GM23338 (cell line): ENCODE data around the gene B3GNT3. TPM values are rescaled to one million over a fixed set of nuclear protein-coding genes. Genes with fewer than 3 reads are reported as not detected.

Experiments used
- ATAC-seq: fragments of 200-7000 bp; cut with Tn5 transposase; 3 replicates; pipeline ENCODE4 v1.9.1; 2020
- DNase-seq: peaks from one replicate; pipeline ENCODE4 v3.0.0-alpha.2; 2015; ENCODE audit warnings: low spot score
- H2AFZ ChIP-seq: fragments of 200-600 bp; sonication (generic); 2 replicates; pipeline ENCODE4 v1.8.0; 2016; ENCODE audit warnings: antibody characterized with exemption, mild to moderate bottlenecking, moderate library complexity
- H3F3A ChIP-seq: fragments of 200-600 bp; sonication (generic); replicated peaks from 2 replicates; pipeline ENCODE4 v1.8.0; 2017; ENCODE audit warnings: antibody characterized with exemption, mixed run types, low read depth
- H3K27ac ChIP-seq: fragments of 200-600 bp; sonication (generic); 2 replicates; pipeline ENCODE4 v1.6.1; 2016; ENCODE audit warnings: low read depth
- H3K27me3 ChIP-seq: fragments of 200-600 bp; sonication (generic); 2 replicates; pipeline ENCODE4 v1.8.0; 2016; ENCODE audit warnings: mild to moderate bottlenecking, mixed run types, moderate library complexity; ENCODE audit not compliant: insufficient read depth
- H3K36me3 ChIP-seq: fragments of 200-600 bp; sonication (generic); 2 replicates; pipeline ENCODE4 v1.8.0; 2016; ENCODE audit warnings: mild to moderate bottlenecking; ENCODE audit not compliant: insufficient read depth
- H3K4me1 ChIP-seq: fragments of 200-600 bp; sonication (generic); 2 replicates; pipeline ENCODE4 v1.8.0; 2016; ENCODE audit warnings: mild to moderate bottlenecking, moderate library complexity; ENCODE audit not compliant: insufficient read depth
- H3K4me2 ChIP-seq: fragments of 200-600 bp; sonication (generic); 2 replicates; pipeline ENCODE4 v1.7.1; 2017; ENCODE audit warnings: mixed run types
- H3K4me3 ChIP-seq: fragments of 200-600 bp; sonication (generic); 2 replicates; pipeline ENCODE4 v1.6.1; 2016; ENCODE audit warnings: mixed run types
- H3K79me2 ChIP-seq: fragments of 200-600 bp; sonication (generic); replicated peaks from 2 replicates; pipeline ENCODE4 v1.8.0; 2017; ENCODE audit warnings: mild to moderate bottlenecking; ENCODE audit not compliant: insufficient read depth
- H3K9me2 ChIP-seq: fragments of 200-600 bp; sonication (generic); 2 replicates; pipeline ENCODE4 v1.8.0; 2017; ENCODE audit not compliant: insufficient read depth
- H4K20me1 ChIP-seq: fragments of 200-600 bp; sonication (generic); replicated peaks from 2 replicates; pipeline ENCODE4 v1.8.0; 2017; ENCODE audit warnings: mild to moderate bottlenecking; ENCODE audit not compliant: insufficient read depth
- H3K27ac Mint-ChIP-seq: 2 replicates; pipeline ENCODE4 v1.8.0; 2020; ENCODE audit warnings: inconsistent platforms, mild to moderate bottlenecking, moderate library complexity, mixed read lengths
- H3K27me3 Mint-ChIP-seq: 3 replicates; pipeline ENCODE4 v1.8.0; 2022; ENCODE audit warnings: low read depth, mild to moderate bottlenecking, moderate library complexity, mixed read lengths, inconsistent platforms; ENCODE audit not compliant: insufficient read depth, poor library complexity
- H3K36me3 Mint-ChIP-seq: 3 replicates; pipeline ENCODE4 v1.8.0; 2021; ENCODE audit warnings: low read depth, mild to moderate bottlenecking, inconsistent platforms, moderate library complexity, mixed read lengths
- H3K4me1 Mint-ChIP-seq: 3 replicates; pipeline ENCODE4 v1.8.0; 2020; ENCODE audit warnings: mild to moderate bottlenecking, inconsistent platforms, mixed read lengths
- H3K4me3 Mint-ChIP-seq: 3 replicates; pipeline ENCODE4 v1.8.0; 2021; ENCODE audit warnings: moderate library complexity, mild to moderate bottlenecking, inconsistent platforms, mixed read lengths
- H3K9me3 Mint-ChIP-seq: 3 replicates; pipeline ENCODE4 v1.8.0; 2020; ENCODE audit warnings: moderate library complexity, mild to moderate bottlenecking, inconsistent platforms, mixed read lengths
- CREB1 ChIP-seq: fragments of 250-450 bp; sonication (Bioruptor Pico); IDR thresholded peaks from 2 replicates; pipeline ENCODE4 v1.5.0; 2020; ENCODE audit warnings: low read depth, mild to moderate bottlenecking, moderate library complexity
- EZH2 ChIP-seq: fragments of 200-600 bp; sonication (generic); IDR thresholded peaks from one replicate; pipeline ENCODE4 v1.8.0; 2017; ENCODE audit warnings: antibody characterized with exemption, mild to moderate bottlenecking, low read depth; ENCODE audit not compliant: unreplicated experiment
- EZH2phosphoT487 ChIP-seq: fragments of 200-600 bp; sonication (generic); IDR thresholded peaks from one replicate; pipeline ENCODE4 v1.8.1; 2018; ENCODE audit warnings: antibody characterized with exemption; ENCODE audit not compliant: unreplicated experiment
- JUNB ChIP-seq: IDR thresholded peaks from one replicate; pipeline ENCODE4 v1.6.1; 2016; ENCODE audit warnings: antibody characterized with exemption; ENCODE audit not compliant: unreplicated experiment
- NANOG ChIP-seq: IDR thresholded peaks from 2 replicates; pipeline ENCODE4 v1.6.1; 2016; ENCODE audit warnings: antibody characterized with exemption, borderline replicate concordance
- POLR2AphosphoS5 ChIP-seq: IDR thresholded peaks from 2 replicates; pipeline ENCODE4 v1.6.1; 2016; ENCODE audit warnings: antibody characterized with exemption, low read depth
- STAT1 ChIP-seq: IDR thresholded peaks from one replicate; pipeline ENCODE4 v1.6.1; 2016; ENCODE audit warnings: antibody characterized with exemption; ENCODE audit not compliant: unreplicated experiment
- ZNF114 ChIP-seq: fragments of 250-450 bp; sonication (Bioruptor Pico); IDR thresholded peaks from 2 replicates; pipeline ENCODE4 v1.5.0; 2020; ENCODE audit warnings: mild to moderate bottlenecking, moderate library complexity
- ZNF331 ChIP-seq: fragments of 250-450 bp; sonication (Bioruptor Pico); IDR thresholded peaks from 2 replicates; pipeline ENCODE4 v1.5.0; 2020; ENCODE audit warnings: low read depth, mild to moderate bottlenecking, moderate library complexity
- ZNF462 ChIP-seq: fragments of 250-450 bp; sonication (Bioruptor Pico); IDR thresholded peaks from 2 replicates; pipeline ENCODE4 v1.5.0; 2020; ENCODE audit warnings: mild to moderate bottlenecking, moderate library complexity
- polyA plus RNA-seq: library from polyadenylated mRNA; unstranded; fragments of >200 nt; fragmentation: Nextera tagmentation; extraction: Ambion mirVana; gene quantifications from 2 replicates; pipeline ENCODE4 v1.2.1, GENCODE V29; 2016
- total RNA-seq: library from RNA; depleted of rRNA; stranded (reverse); fragments of >200 nt; shearing (Covaris generic); gene quantifications from 2 replicates; pipeline ENCODE4 v1.2.3, GENCODE V29; 2014
- TF ChIP-seq, protein P1 (sequence below): IDR thresholded peaks from 2 replicates; pipeline ENCODE4 v1.6.1; 2016; ENCODE audit warnings: antibody characterized with exemption
- TF ChIP-seq, protein P2 (sequence below): IDR thresholded peaks from one replicate; pipeline ENCODE4 v1.6.1; 2018; ENCODE audit warnings: antibody characterized with exemption; ENCODE audit not compliant: unreplicated experiment
- TF ChIP-seq, protein P3 (sequence below), 2 experiments: fragments of 200-600 bp in 1 of 2; sonication (generic) in 1 of 2; conservative IDR thresholded peaks; 2 replicates each; pipeline versions ENCODE4 v1.5.1 to v1.6.1; 2016 to 2017; ENCODE audit warnings: antibody characterized with exemption in 2 of 2, low read depth in 2 of 2, mild to moderate bottlenecking in 2 of 2, moderate library complexity in 1 of 2

The B3GNT3 gene
- total and polyA plus RNA-seq, 2 experiments from 2014 or later, result 0.99 to 1.9 TPM

DNA sequence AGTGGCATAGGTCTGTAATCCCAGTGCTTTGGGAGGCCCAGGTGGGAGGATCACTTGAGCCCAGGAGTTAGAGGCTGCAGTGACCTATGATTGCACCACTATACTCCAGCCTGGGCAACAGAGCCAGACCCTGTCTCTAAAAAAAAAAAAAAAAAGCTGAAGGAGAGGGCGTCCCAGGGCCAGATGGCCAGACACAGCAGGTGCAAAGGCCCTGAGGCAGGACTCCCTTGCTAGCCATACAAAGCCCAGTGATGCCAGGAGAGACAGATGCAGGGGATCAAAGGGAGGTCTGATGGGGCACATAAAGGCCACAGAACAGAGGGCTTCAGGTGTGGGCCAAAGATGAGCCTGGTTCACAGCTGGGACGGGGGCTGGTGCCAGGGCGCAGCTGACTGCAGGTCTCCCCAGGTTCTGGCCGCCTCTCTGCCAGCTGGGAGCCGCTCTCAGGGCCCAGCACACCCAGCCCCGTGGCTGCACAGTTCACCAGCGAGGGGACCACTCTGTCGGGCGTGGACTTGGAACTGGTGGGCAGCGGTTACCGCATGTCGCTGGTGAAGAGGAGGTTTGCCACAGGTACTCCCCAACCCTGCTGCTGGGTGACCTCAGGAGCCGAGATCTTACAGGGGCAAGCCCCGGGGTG, 7.5 kb upstream of the B3GNT3 start:
- no peak overlapping the region for H3K27ac Mint-ChIP-seq
- Histone ChIP-seq H3F3A (0 out of 2 replicates have a peak, but pooled peaks cover 5% of the 10 kb centered on the region), H3K27ac (no peak overlapping the region), H3K4me2 (no peak overlapping the region), H4K20me1 (no peaks in the 10 kb centered on the region; the same call in 1 of the 2 replicates), H3K27me3 (no peaks in the 10 kb centered on the region), H3K4me1 (no peaks in the 10 kb centered on the region), H3K79me2 (no peaks in the 10 kb centered on the region), H3K36me3 (no peaks in the 10 kb centered on the region; the same call in 1 of the 2 replicates), H3K9me2 (no peaks in the 10 kb centered on the region), H3K4me3 (no peak overlapping the region), H2AFZ (no peak overlapping the region)
- no peak for DNase-seq
- no peak for ATAC-seq
- H3K4me1 Mint-ChIP-seq, result peaks cover 15% of the 10 kb centered on the region
- H3K4me3 Mint-ChIP-seq, result no peak overlapping the region
- H3K9me3 Mint-ChIP-seq, result no peaks in the 10 kb centered on the region
- H3K36me3 Mint-ChIP-seq, result peaks cover 15% of the 10 kb centered on the region
- peaks cover 5% of the 10 kb centered on the region for H3K27me3 Mint-ChIP-seq
- TF ChIP-seq CREB1 (CRISPR knock-in tag), result no peak
- no peak for TF ChIP-seq EZH2
- TF ChIP-seq NANOG, result no peak
- no peak for TF ChIP-seq STAT1
- TF ChIP-seq, protein P1, sequence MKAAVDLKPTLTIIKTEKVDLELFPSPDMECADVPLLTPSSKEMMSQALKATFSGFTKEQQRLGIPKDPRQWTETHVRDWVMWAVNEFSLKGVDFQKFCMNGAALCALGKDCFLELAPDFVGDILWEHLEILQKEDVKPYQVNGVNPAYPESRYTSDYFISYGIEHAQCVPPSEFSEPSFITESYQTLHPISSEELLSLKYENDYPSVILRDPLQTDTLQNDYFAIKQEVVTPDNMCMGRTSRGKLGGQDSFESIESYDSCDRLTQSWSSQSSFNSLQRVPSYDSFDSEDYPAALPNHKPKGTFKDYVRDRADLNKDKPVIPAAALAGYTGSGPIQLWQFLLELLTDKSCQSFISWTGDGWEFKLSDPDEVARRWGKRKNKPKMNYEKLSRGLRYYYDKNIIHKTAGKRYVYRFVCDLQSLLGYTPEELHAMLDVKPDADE, result no peak
- TF ChIP-seq, protein P2, sequence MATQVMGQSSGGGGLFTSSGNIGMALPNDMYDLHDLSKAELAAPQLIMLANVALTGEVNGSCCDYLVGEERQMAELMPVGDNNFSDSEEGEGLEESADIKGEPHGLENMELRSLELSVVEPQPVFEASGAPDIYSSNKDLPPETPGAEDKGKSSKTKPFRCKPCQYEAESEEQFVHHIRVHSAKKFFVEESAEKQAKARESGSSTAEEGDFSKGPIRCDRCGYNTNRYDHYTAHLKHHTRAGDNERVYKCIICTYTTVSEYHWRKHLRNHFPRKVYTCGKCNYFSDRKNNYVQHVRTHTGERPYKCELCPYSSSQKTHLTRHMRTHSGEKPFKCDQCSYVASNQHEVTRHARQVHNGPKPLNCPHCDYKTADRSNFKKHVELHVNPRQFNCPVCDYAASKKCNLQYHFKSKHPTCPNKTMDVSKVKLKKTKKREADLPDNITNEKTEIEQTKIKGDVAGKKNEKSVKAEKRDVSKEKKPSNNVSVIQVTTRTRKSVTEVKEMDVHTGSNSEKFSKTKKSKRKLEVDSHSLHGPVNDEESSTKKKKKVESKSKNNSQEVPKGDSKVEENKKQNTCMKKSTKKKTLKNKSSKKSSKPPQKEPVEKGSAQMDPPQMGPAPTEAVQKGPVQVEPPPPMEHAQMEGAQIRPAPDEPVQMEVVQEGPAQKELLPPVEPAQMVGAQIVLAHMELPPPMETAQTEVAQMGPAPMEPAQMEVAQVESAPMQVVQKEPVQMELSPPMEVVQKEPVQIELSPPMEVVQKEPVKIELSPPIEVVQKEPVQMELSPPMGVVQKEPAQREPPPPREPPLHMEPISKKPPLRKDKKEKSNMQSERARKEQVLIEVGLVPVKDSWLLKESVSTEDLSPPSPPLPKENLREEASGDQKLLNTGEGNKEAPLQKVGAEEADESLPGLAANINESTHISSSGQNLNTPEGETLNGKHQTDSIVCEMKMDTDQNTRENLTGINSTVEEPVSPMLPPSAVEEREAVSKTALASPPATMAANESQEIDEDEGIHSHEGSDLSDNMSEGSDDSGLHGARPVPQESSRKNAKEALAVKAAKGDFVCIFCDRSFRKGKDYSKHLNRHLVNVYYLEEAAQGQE, result no peak
- no peak for TF ChIP-seq ZNF462
- TF ChIP-seq, protein P3, sequence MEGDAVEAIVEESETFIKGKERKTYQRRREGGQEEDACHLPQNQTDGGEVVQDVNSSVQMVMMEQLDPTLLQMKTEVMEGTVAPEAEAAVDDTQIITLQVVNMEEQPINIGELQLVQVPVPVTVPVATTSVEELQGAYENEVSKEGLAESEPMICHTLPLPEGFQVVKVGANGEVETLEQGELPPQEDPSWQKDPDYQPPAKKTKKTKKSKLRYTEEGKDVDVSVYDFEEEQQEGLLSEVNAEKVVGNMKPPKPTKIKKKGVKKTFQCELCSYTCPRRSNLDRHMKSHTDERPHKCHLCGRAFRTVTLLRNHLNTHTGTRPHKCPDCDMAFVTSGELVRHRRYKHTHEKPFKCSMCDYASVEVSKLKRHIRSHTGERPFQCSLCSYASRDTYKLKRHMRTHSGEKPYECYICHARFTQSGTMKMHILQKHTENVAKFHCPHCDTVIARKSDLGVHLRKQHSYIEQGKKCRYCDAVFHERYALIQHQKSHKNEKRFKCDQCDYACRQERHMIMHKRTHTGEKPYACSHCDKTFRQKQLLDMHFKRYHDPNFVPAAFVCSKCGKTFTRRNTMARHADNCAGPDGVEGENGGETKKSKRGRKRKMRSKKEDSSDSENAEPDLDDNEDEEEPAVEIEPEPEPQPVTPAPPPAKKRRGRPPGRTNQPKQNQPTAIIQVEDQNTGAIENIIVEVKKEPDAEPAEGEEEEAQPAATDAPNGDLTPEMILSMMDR (conservative IDR thresholded peaks at IDR 0.05; ENCODE audit: low read depth in 2 of 2), result no peak
- TF ChIP-seq ZNF114, result no peak
- no peak for TF ChIP-seq EZH2phosphoT487
- TF ChIP-seq POLR2AphosphoS5, result no peak
- no peak for TF ChIP-seq JUNB
- no peak for TF ChIP-seq ZNF331 (CRISPR knock-in tag)
